H9 (cell line): Measurements from ENCODE around the gene HGS. TPM values are rescaled to one million over a fixed set of nuclear protein-coding genes. Genes with fewer than 3 reads are reported as not detected.

Experiments used
- DNase-seq: peaks from one replicate; pipeline ENCODE4 v3.0.0-alpha.2; 2017
- H2AFZ ChIP-seq: one replicate; pipeline ENCODE4 v1.6.1; 2013; ENCODE audit warnings: mild to moderate bottlenecking, low read length, control low read depth, moderate library complexity
- H2AK5ac ChIP-seq: 2 replicates; pipeline ENCODE4 v1.6.1; 2013; ENCODE audit warnings: low read length, control low read depth, mixed read lengths; ENCODE audit not compliant: insufficient read length
- H2BK120ac ChIP-seq: one replicate; pipeline ENCODE4 v1.6.1; 2013; ENCODE audit warnings: low read depth, mild to moderate bottlenecking, low read length, control low read depth, inconsistent platforms; ENCODE audit not compliant: poor library complexity, severe bottlenecking
- H2BK12ac ChIP-seq: 2 replicates; pipeline ENCODE4 v1.6.1; 2013; ENCODE audit warnings: low read length, control low read depth, mixed read lengths, low read depth; ENCODE audit not compliant: insufficient read length
- H2BK15ac ChIP-seq: 2 replicates; pipeline ENCODE4 v1.6.1; 2013; ENCODE audit warnings: low read depth, low read length, control low read depth
- H2BK20ac ChIP-seq: one replicate; pipeline ENCODE4 v1.6.1; 2013; ENCODE audit warnings: low read depth, mild to moderate bottlenecking, low read length, control low read depth, inconsistent platforms; ENCODE audit not compliant: poor library complexity, severe bottlenecking
- H2BK5ac ChIP-seq: 2 replicates; pipeline ENCODE4 v1.6.1; 2013; ENCODE audit warnings: low read length, control low read depth, mixed read lengths; ENCODE audit not compliant: insufficient read length
- H3K14ac ChIP-seq: 2 replicates; pipeline ENCODE4 v1.6.1; 2013; ENCODE audit warnings: low read length, control low read depth; ENCODE audit not compliant: insufficient read depth
- H3K18ac ChIP-seq: 2 replicates; pipeline ENCODE4 v1.6.1; 2013; ENCODE audit warnings: low read depth, mild to moderate bottlenecking, mixed read lengths, low read length, control low read depth; ENCODE audit not compliant: insufficient read length
- H3K23ac ChIP-seq: 2 replicates; pipeline ENCODE4 v1.6.1; 2013; ENCODE audit warnings: low read length, control low read depth, mixed read lengths, low read depth; ENCODE audit not compliant: insufficient read length
- H3K23me2 ChIP-seq: 2 replicates; pipeline ENCODE4 v1.6.1; 2013; ENCODE audit warnings: low read depth, mild to moderate bottlenecking, mixed read lengths, low read length, control low read depth; ENCODE audit not compliant: insufficient read length, poor library complexity, severe bottlenecking
- H3K27ac ChIP-seq: 2 replicates; pipeline ENCODE4 v1.5.1; 2013; ENCODE audit warnings: low read length, control low read depth, mixed read lengths, low read depth; ENCODE audit not compliant: insufficient read length
- H3K27me3 ChIP-seq: 2 replicates; pipeline ENCODE4 v1.6.1; 2013; ENCODE audit warnings: low read length, control low read depth, inconsistent platforms; ENCODE audit not compliant: insufficient read depth
- H3K4ac ChIP-seq: 2 replicates; pipeline ENCODE4 v1.6.1; 2013; ENCODE audit warnings: low read depth, mild to moderate bottlenecking, control low read depth, inconsistent platforms, low read length, moderate library complexity
- H3K4me1 ChIP-seq: 2 replicates; pipeline ENCODE4 v1.6.1; 2013; ENCODE audit warnings: low read length, control low read depth, inconsistent platforms; ENCODE audit not compliant: insufficient read depth
- H3K4me2 ChIP-seq: 2 replicates; pipeline ENCODE4 v1.6.1; 2013; ENCODE audit warnings: low read length, control low read depth, mixed read lengths; ENCODE audit not compliant: insufficient read length, insufficient read depth
- H3K56ac ChIP-seq: 2 replicates; pipeline ENCODE4 v1.6.1; 2013; ENCODE audit warnings: low read depth, mild to moderate bottlenecking, mixed read lengths, low read length, control low read depth; ENCODE audit not compliant: insufficient read length
- H3K79me1 ChIP-seq: 2 replicates; pipeline ENCODE4 v1.6.1; 2013; ENCODE audit warnings: low read depth, mild to moderate bottlenecking, moderate library complexity, low read length, control low read depth, inconsistent platforms; ENCODE audit not compliant: insufficient read depth, poor library complexity, severe bottlenecking
- H3K79me2 ChIP-seq: 2 replicates; pipeline ENCODE4 v1.6.1; 2013; ENCODE audit warnings: low read length, control low read depth, inconsistent platforms; ENCODE audit not compliant: insufficient read depth
- H3K9ac ChIP-seq: 2 replicates; pipeline ENCODE4 v1.6.1; 2013; ENCODE audit warnings: low read length, control low read depth, mixed read lengths; ENCODE audit not compliant: insufficient read length; ENCODE audit errors: extremely low read depth
- H3K9me3 ChIP-seq: one replicate; pipeline ENCODE4 v1.6.1; 2013; ENCODE audit warnings: low read depth, low read length, inconsistent platforms; ENCODE audit not compliant: control insufficient read depth
- H3T11ph ChIP-seq: one replicate; pipeline ENCODE4 v1.6.1; 2013; ENCODE audit warnings: mild to moderate bottlenecking, low read length, control low read depth, inconsistent platforms
- H4K20me1 ChIP-seq: one replicate; pipeline ENCODE4 v1.6.1; 2013; ENCODE audit not compliant: control insufficient read depth, insufficient read length, insufficient read depth
- H4K5ac ChIP-seq: 2 replicates; pipeline ENCODE4 v1.6.1; 2013; ENCODE audit warnings: low read depth, mild to moderate bottlenecking, mixed read lengths, low read length, control low read depth; ENCODE audit not compliant: insufficient read length
- H4K8ac ChIP-seq: replicated peaks from 2 replicates; pipeline ENCODE4 v1.6.1; 2013; ENCODE audit warnings: low read length, control low read depth, mixed read lengths, low read depth; ENCODE audit not compliant: insufficient read length
- H4K91ac ChIP-seq: 2 replicates; pipeline ENCODE4 v1.6.1; 2013; ENCODE audit warnings: low read depth, mild to moderate bottlenecking, moderate library complexity, mixed read lengths, low read length, control low read depth; ENCODE audit not compliant: insufficient read length
- H3K27ac Mint-ChIP-seq, 3 experiments: 2 replicates in 2 of 3; 3 replicates in 1 of 3; pipeline ENCODE4 v1.8.0; 2020 to 2021; ENCODE audit warnings: mixed read lengths in 3 of 3, mild to moderate bottlenecking in 1 of 3, moderate library complexity in 1 of 3
- H3K27me3 Mint-ChIP-seq: 2 replicates; pipeline ENCODE4 v1.8.0; 2021; ENCODE audit warnings: low read depth, mild to moderate bottlenecking, moderate library complexity, mixed read lengths
- H3K36me3 Mint-ChIP-seq, 3 experiments: 2 replicates in 2 of 3; 3 replicates in 1 of 3; pipeline ENCODE4 v1.8.0; 2020 to 2021; ENCODE audit warnings: low read depth in 3 of 3, mixed read lengths in 3 of 3; ENCODE audit not compliant: insufficient read depth in 1 of 3
- H3K4me1 Mint-ChIP-seq, 2 experiments: 2 replicates each; pipeline ENCODE4 v1.8.0; 2020; ENCODE audit warnings: mixed read lengths in 2 of 2
- H3K4me3 Mint-ChIP-seq, 2 experiments: 2 replicates in 1 of 2; 3 replicates in 1 of 2; pipeline ENCODE4 v1.8.0; 2020 to 2021; ENCODE audit warnings: mild to moderate bottlenecking in 2 of 2, mixed read lengths in 2 of 2, moderate library complexity in 1 of 2
- H3K9me3 Mint-ChIP-seq, 2 experiments: 2 replicates in 1 of 2; 3 replicates in 1 of 2; pipeline ENCODE4 v1.8.0; 2020; ENCODE audit warnings: mild to moderate bottlenecking in 2 of 2, mixed read lengths in 2 of 2, moderate library complexity in 1 of 2
- WGBS: extraction: QIAGEN DNeasy Blood & Tissue Kit; methylation state at CpG from one replicate; pipeline ENCODE4 v1.1.7; 2013; ENCODE audit warnings: missing lambda C conversion rate, low lambda C conversion rate, mixed read lengths; ENCODE audit not compliant: insufficient read length; ENCODE audit errors: extremely low coverage; 5-methylcytosine and 5-hydroxymethylcytosine counted together
- total RNA-seq: library from RNA; stranded (reverse); gene quantifications from 2 replicates; pipeline ENCODE4 v1.2.1, GENCODE V29; 2021
- TF ChIP-seq, protein P1 (sequence below): fragments of 200-600 bp; sonication (generic); conservative IDR thresholded peaks from 3 replicates; pipeline ENCODE4 v1.8.0; 2021; ENCODE audit warnings: antibody characterized with exemption, mild to moderate bottlenecking

HGS gene
- total RNA-seq, 1 experiment from 2014 or later = 106 TPM

DNA sequence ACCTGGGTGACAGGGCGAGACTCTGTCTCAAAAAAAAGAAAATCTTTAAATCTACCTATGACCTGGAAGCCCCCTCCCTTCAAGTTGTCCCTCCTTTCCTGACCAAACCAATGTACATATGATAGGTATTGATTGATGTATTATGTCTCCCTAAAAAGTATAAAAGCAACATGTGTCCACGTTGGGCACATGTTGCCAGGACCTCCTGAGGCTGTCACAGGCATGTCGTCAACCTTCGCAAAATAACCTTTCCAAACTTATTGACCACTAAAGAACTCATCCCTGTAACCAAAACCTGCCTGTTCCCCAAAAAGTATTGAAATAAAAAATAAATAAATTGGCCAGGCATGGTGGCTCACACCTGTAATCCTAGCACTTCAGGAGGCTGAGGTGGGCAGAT is 21.8 kb upstream of the HGS start:
- no peaks in the 10 kb centered on the region; the same call in 1 of the 2 replicates for H3K79me2 ChIP-seq
- WGBS = no CpG with 5 or more reads among the region's 4 CpGs
- no peak overlapping the region for H4K8ac ChIP-seq
- H3K4me1 ChIP-seq = peaks cover 2% of the 10 kb centered on the region; the same call in 1 of the 2 replicates
- H2BK12ac ChIP-seq = no peak overlapping the region
- H3K9me3 Mint-ChIP-seq = no peaks in the 10 kb centered on the region
- H3K23me2 ChIP-seq = peaks cover 2% of the 10 kb centered on the region
- no peak for DNase-seq
- H2BK5ac ChIP-seq = no peak overlapping the region
- no peak overlapping the region for H3K56ac ChIP-seq
- peaks cover 7 to 8% of the 10 kb centered on the region in 2 experiments for H3K4me1 Mint-ChIP-seq
- no peak overlapping the region for H3K23ac ChIP-seq
- no peak overlapping the region for H2BK15ac ChIP-seq
- no peak overlapping the region for H4K5ac ChIP-seq
- H2BK120ac ChIP-seq = no peak overlapping the region
- no peak overlapping the region for H2AK5ac ChIP-seq
- H4K20me1 ChIP-seq = no peaks in the 10 kb centered on the region
- no peak overlapping the region for H3K18ac ChIP-seq
- H4K91ac ChIP-seq = no peak overlapping the region
- no peak overlapping the region for H3K4me2 ChIP-seq
- H3K79me1 ChIP-seq = no peaks in the 10 kb centered on the region
- no peak overlapping the region for H2AFZ ChIP-seq
- no peak overlapping the region for H3K27ac ChIP-seq
- no peaks in the 10 kb centered on the region for H3K27me3 Mint-ChIP-seq
- H3K27ac Mint-ChIP-seq = peak overlapping the region in 1 of 3 experiments; percentile 27; a peak in 1 of 7 replicates
- H3K36me3 Mint-ChIP-seq = peaks cover 5 to 16% (median 12%) of the 10 kb centered on the region in 3 experiments; a peak in 5 of 7 replicates
- H3K4me3 Mint-ChIP-seq = no peak overlapping the region
- no peak overlapping the region for H3T11ph ChIP-seq
- H3K9ac ChIP-seq = no peak overlapping the region
- H3K27me3 ChIP-seq = no peaks in the 10 kb centered on the region
- no peaks in the 10 kb centered on the region for H3K9me3 ChIP-seq
- TF ChIP-seq, protein P1, sequence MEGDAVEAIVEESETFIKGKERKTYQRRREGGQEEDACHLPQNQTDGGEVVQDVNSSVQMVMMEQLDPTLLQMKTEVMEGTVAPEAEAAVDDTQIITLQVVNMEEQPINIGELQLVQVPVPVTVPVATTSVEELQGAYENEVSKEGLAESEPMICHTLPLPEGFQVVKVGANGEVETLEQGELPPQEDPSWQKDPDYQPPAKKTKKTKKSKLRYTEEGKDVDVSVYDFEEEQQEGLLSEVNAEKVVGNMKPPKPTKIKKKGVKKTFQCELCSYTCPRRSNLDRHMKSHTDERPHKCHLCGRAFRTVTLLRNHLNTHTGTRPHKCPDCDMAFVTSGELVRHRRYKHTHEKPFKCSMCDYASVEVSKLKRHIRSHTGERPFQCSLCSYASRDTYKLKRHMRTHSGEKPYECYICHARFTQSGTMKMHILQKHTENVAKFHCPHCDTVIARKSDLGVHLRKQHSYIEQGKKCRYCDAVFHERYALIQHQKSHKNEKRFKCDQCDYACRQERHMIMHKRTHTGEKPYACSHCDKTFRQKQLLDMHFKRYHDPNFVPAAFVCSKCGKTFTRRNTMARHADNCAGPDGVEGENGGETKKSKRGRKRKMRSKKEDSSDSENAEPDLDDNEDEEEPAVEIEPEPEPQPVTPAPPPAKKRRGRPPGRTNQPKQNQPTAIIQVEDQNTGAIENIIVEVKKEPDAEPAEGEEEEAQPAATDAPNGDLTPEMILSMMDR = no peak
- no peak overlapping the region for H2BK20ac ChIP-seq
- no peak overlapping the region for H3K4ac ChIP-seq
- no peak overlapping the region for H3K14ac ChIP-seq
